GM23248 (cell line): ENCODE data around the gene ZNF438.

ENCODE experiments used
- EZH2 ChIP-seq: fragments of 200-600 bp; sonication (generic); IDR thresholded peaks from 2 replicates; pipeline ENCODE4 v1.6.1; 2018; ENCODE audit warnings: antibody characterized with exemption, mild to moderate bottlenecking; ENCODE audit not compliant: insufficient read depth, poor library complexity, severe bottlenecking
- EZH2phosphoT487 ChIP-seq: fragments of 200-600 bp; sonication (generic); IDR thresholded peaks from 2 replicates; pipeline ENCODE4 v1.6.1; 2018; ENCODE audit warnings: antibody characterized with exemption, moderate library complexity, mild to moderate bottlenecking, low read depth; ENCODE audit not compliant: insufficient read depth

GRCh38 chr10:30863516-30864210 is 168.0 kb downstream of the ZNF438 start:
- TF ChIP-seq EZH2: no peak
- TF ChIP-seq EZH2phosphoT487: no peak
